ENCODE results near the gene AMFR. TPM values are rescaled to one million over a fixed set of nuclear protein-coding genes. Genes with fewer than 3 reads are reported as not detected.

AMFR gene
- total and polyA plus RNA-seq, 2 of the 8 experiments (the other 6 are each of a cell fraction or from before 2014, with no cell fraction given): 18.6 to 21.7 TPM

- Histone ChIP-seq H2BK15ac (ENCODE audit: low read length) (peak overlapping the region; percentile 93; the same call in 1 of the 2 replicates), H3K79me1 (ENCODE audit: low read depth, low read length) (no peaks in the 10 kb centered on the region), H2BK12ac (ENCODE audit: low read depth, low read length) (peak overlapping the region; percentile 62; the same call in 1 of the 2 replicates), H3K4me2 (ENCODE audit: insufficient read depth in 1 of 2, low read depth in 2 of 2, low read length in 2 of 2) (0 out of 4 replicates have a peak overlapping the region, but pooled peaks of 1 of the 2 experiments have one; percentile 25), H3K27me3 (replicated peaks in 1 of 4; ENCODE audit: control insufficient read depth in 3 of 4, extremely low read depth in 1 of 4, insufficient read depth in 3 of 4, low read length in 3 of 4) (no peaks in the 10 kb centered on the region; a peak in 1 of 7 replicates), H3K4ac (replicated peaks; ENCODE audit: insufficient read length, low read depth, low read length) (peak overlapping the region; percentile 81), H4K91ac (replicated peaks; ENCODE audit: insufficient read length, low read length) (peak overlapping the region; percentile 75), H2BK120ac (replicated peaks; ENCODE audit: low read depth, low read length) (peak overlapping the region; percentile 86), H3K4me3 (ENCODE audit: extremely low read depth in 1 of 4, insufficient read depth in 2 of 4, low read depth in 3 of 4, low read length in 4 of 4) (peak overlapping the region in 1 of 4 experiments; percentile 53; a peak in 1 of 8 replicates), H3K18ac (ENCODE audit: extremely low read depth, low read length) (peak overlapping the region; percentile 39), H4K8ac (ENCODE audit: extremely low read depth, insufficient read depth, low read length) (peak overlapping the region; percentile 45; the same call in 1 of the 2 replicates), H3K79me2 (ENCODE audit: control insufficient read depth in 1 of 2, insufficient read depth in 2 of 2, low read length in 2 of 2) (no peaks in the 10 kb centered on the region), H3K23me2 (ENCODE audit: low read depth, low read length) (no peaks in the 10 kb centered on the region), H4K20me1 (replicated peaks in 1 of 2; ENCODE audit: control insufficient read depth in 1 of 2, insufficient read depth in 2 of 2, low read length in 2 of 2) (no peaks in the 10 kb centered on the region), H3K4me1 (replicated peaks in 1 of 4; ENCODE audit: control insufficient read depth in 3 of 4, insufficient read depth in 4 of 4, low read length in 3 of 4) (peaks cover 0 to 15% (median 9%) of the 10 kb centered on the region in 4 experiments; a peak in 6 of 7 replicates), H2AFZ (ENCODE audit: low read length) (peak overlapping the region; percentile 47; the same call in 1 of the 2 replicates), H2AK5ac (ENCODE audit: low read depth, low read length) (peak overlapping the region; percentile 26; the same call in 1 of the 2 replicates), H3K23ac (ENCODE audit: insufficient read length) (no peak overlapping the region), H3K9me3 (ENCODE audit: insufficient read depth in 2 of 2, low read depth in 1 of 2, low read length in 1 of 2) (no peaks in the 10 kb centered on the region), H3K14ac (ENCODE audit: insufficient read length) (no peak overlapping the region), H3K27ac (ENCODE audit: low read depth, low read length) (no peak overlapping the region), H3K9ac (replicated peaks in 1 of 4; ENCODE audit: extremely low read depth in 1 of 4, low read depth in 3 of 4, low read length in 3 of 4) (no peak overlapping the region; a peak in 1 of 7 replicates), H2BK5ac (ENCODE audit: low read depth, low read length) (peak overlapping the region; percentile 60), H4K5ac (ENCODE audit: insufficient read length, low read depth, low read length) (no peak overlapping the region), H2BK20ac (ENCODE audit: low read length) (peak overlapping the region; percentile 61; the same call in 1 of the 2 replicates), H3K36me3 (ENCODE audit: control insufficient read depth in 2 of 4, insufficient read depth in 4 of 4, low read length in 3 of 4) (no peaks in the 10 kb centered on the region; a peak in 1 of 8 replicates), H3K56ac (replicated peaks; ENCODE audit: insufficient read length, low read depth, low read length) (no peak overlapping the region)
- ChIA-PET CTCF (ENCODE audit: partially characterized antibody) (interaction anchor here (1.1 to 3.4 kb wide), 15 partner anchors 8 to 412 kb away, joined by 3 to 16 read pairs (median 7); no protein-coding TSS in a partner anchor), POLR2A (ENCODE audit: partially characterized antibody) (interaction anchor here (0.6 to 1.5 kb wide), 4 partner anchors 9 to 190 kb away, joined by 3 to 5 read pairs (median 3); no protein-coding TSS in a partner anchor)
- FAIRE-seq (no peak), DNase-seq (ENCODE audit: low read depth in 1 of 2, low spot score in 2 of 2) (peak in 1 of 2 experiments; percentile 56)
- 79% methylated on average over 12 of the region's 13 CpGs; no CpG with 5 or more reads in 1 of the 2 experiments for WGBS, 2 experiments (ENCODE audit: extremely low coverage in 1 of 2, insufficient coverage in 1 of 2, insufficient read length in 1 of 2, insufficient replicate concordance in 2 of 2, low coverage in 1 of 2, low lambda C conversion rate in 2 of 2, missing lambda C conversion rate in 1 of 2)
- TF ChIP-seq TAF7 (optimal IDR thresholded peaks at IDR 0.05; ENCODE audit: borderline replicate concordance, low read depth, low read length): no peak
- TF ChIP-seq SP4 (IDR thresholded peaks at IDR 0.05; ENCODE audit: low read length): no peak
- TF ChIP-seq FOSL1 (IDR thresholded peaks at IDR 0.05; ENCODE audit: insufficient read depth, low read depth, low read length): no peak
- TF ChIP-seq GTF2F1 (IDR thresholded peaks at IDR 0.05; ENCODE audit: borderline replicate concordance, low read depth, low read length): no peak
- no peak for TF ChIP-seq TEAD4 (IDR thresholded peaks at IDR 0.05; ENCODE audit: low read depth, low read length)
- TF ChIP-seq RFX5 (IDR thresholded peaks at IDR 0.05; ENCODE audit: borderline replicate concordance, low read depth, low read length): no peak
- no peak for TF ChIP-seq CHD2 (IDR thresholded peaks at IDR 0.05; ENCODE audit: low read length)
- TF ChIP-seq GABPA (IDR thresholded peaks at IDR 0.05; ENCODE audit: borderline replicate concordance, insufficient read depth, low read length): no peak
- TF ChIP-seq HDAC6 (IDR thresholded peaks at IDR 0.05; ENCODE audit: low read depth, low read length): no peak
- no peak for TF ChIP-seq ATF2 (IDR thresholded peaks at IDR 0.05; ENCODE audit: low read length)
- TF ChIP-seq TCF12 (IDR thresholded peaks at IDR 0.05; ENCODE audit: low read depth, low read length): no peak
Observed at GRCh38 chr16:56357241-56357764, 68.0 kb downstream of the AMFR start.
